Epithelial cell of umbilical artery (primary cell): Measurements from ENCODE around the gene SLC16A11. TPM values are rescaled to one million over a fixed set of nuclear protein-coding genes. Genes with fewer than 3 reads are reported as not detected.

Source experiments
- total RNA-seq: library from RNA; depleted of rRNA; stranded (reverse); fragments of >200 nt; gene quantifications from 2 replicates; pipeline ENCODE4 v1.2.3, GENCODE V29; 2014

SLC16A11 gene
- total RNA-seq = 0.32 and 0.46 TPM in 2 replicates

GRCh38 chr17:7043497-7044198, at the start of gene SLC16A11:
TSS of gene SLC16A11 (minus strand) at chr17:7044092. CDS start at chr17:7043513, 579 bp downstream.

GRCh38 chr17:7079581-7080455, 35.9 kb upstream of the SLC16A11 start, which contains the start of gene CLEC10A:
TSS of gene CLEC10A (minus strand) at chr17:7080251. CDS start at chr17:7078812, 1,439 bp downstream.

GRCh38 chr17:7035591-7036368, 8.1 kb downstream of the SLC16A11 start, which contains the start of gene SLC16A13:
TSS of gene SLC16A13 (plus strand) at chr17:7036015. CDS start at chr17:7036383, 368 bp downstream.

GRCh38 chr17:7022781-7023571, 20.9 kb downstream of the SLC16A11 start, which contains the start of gene BCL6B:
TSS of gene BCL6B (plus strand) at chr17:7023050. CDS start at chr17:7023672, 622 bp downstream.

GRCh38 chr17:6995500-6996255, 48.2 kb downstream of the SLC16A11 start, which contains the start of gene ALOX12:
TSS of gene ALOX12 (plus strand) at chr17:6996049. CDS start at chr17:6996118, 69 bp downstream.

Other genes starting within 250 kb of the SLC16A11 start
- not detected in 2 replicates for gene TEKT1, start 212.4 kb downstream of the SLC16A11 start, total RNA-seq
- gene ALOX12, start 48.0 kb downstream of the SLC16A11 start, total RNA-seq = not detected in 2 replicates
- gene RNASEK, start 31.5 kb downstream of the SLC16A11 start, total RNA-seq = 13.0 and 49.7 TPM in 2 replicates
- gene BCL6B, start 21.0 kb downstream of the SLC16A11 start, total RNA-seq = 107 and 156 TPM in 2 replicates
- gene SLC16A13, start 8.1 kb downstream of the SLC16A11 start, total RNA-seq = 0.97 and 1.8 TPM in 2 replicates
- 0.15 TPM in 1 of 2 replicates, not detected in the other for gene CLEC10A, start 36.2 kb upstream of the SLC16A11 start, total RNA-seq
- gene ASGR2, start 70.7 kb upstream of the SLC16A11 start, total RNA-seq = not detected in 2 replicates
- gene ASGR1, start 135.3 kb upstream of the SLC16A11 start, total RNA-seq = 5.5 and 9.1 TPM in 2 replicates
- 7.8 and 10.4 TPM in 2 replicates for gene DLG4, start 175.7 kb upstream of the SLC16A11 start, total RNA-seq
- 164 and 179 TPM in 2 replicates for gene ACADVL, start 175.8 kb upstream of the SLC16A11 start, total RNA-seq
- gene DVL2, start 190.4 kb upstream of the SLC16A11 start, total RNA-seq = 36.1 and 40.6 TPM in 2 replicates
- gene PHF23, start 195.4 kb upstream of the SLC16A11 start, total RNA-seq = 39.7 and 43.9 TPM in 2 replicates
- 52.1 and 157 TPM in 2 replicates for gene GABARAP, start 198.4 kb upstream of the SLC16A11 start, total RNA-seq
- gene CTDNEP1, start 207.6 kb upstream of the SLC16A11 start, total RNA-seq = 14.1 and 19.5 TPM in 2 replicates
- 48.8 and 52.3 TPM in 2 replicates for gene ELP5, start 208.1 kb upstream of the SLC16A11 start, total RNA-seq
- gene CLDN7, start 218.4 kb upstream of the SLC16A11 start, total RNA-seq = 12.9 and 15.6 TPM in 2 replicates
- under 0.01 and 0.30 TPM in 2 replicates for gene SLC2A4, start 237.6 kb upstream of the SLC16A11 start, total RNA-seq